ENCODE measurements around the gene DUT. TPM values are rescaled to one million over a fixed set of nuclear protein-coding genes. Genes with fewer than 3 reads are reported as not detected.
A peak's percentile ranks its signal among the peaks of the same experiment; 100 is the strongest.

The DUT gene
- total RNA-seq, 1 donor from 2014 or later = 41.4 TPM

- Histone ChIP-seq H4K20me1 (ENCODE audit: insufficient read depth, low read length) (no peaks in the 10 kb centered on the region), H2AFZ (ENCODE audit: low read depth, low read length) (no peak overlapping the region), H3K9me3 (ENCODE audit: insufficient read depth, low read depth, low read length) (no peaks in the 10 kb centered on the region), H3K79me2 (ENCODE audit: insufficient read depth, low read length) (no peaks in the 10 kb centered on the region), H3K4me1 (ENCODE audit: insufficient read depth, low read length) (peaks cover 16% of the 10 kb centered on the region), H3K27me3 (ENCODE audit: insufficient read depth, low read length) (no peaks in the 10 kb centered on the region), H3K36me3 (ENCODE audit: insufficient read depth, low read length) (no peaks in the 10 kb centered on the region), H3K4me2 (ENCODE audit: low read length) (peak overlapping the region; percentile 32), H3K4me3 (ENCODE audit: insufficient read depth, low read depth, low read length) (no peak overlapping the region), H3K27ac (ENCODE audit: low read depth, low read length) (peak overlapping the region; percentile 20), H3K9ac (ENCODE audit: low read length) (peak overlapping the region; percentile 19)
- Mint-ChIP-seq H3K36me3 (ENCODE audit: low read depth, unreplicated experiment) (no peaks in the 10 kb centered on the region), H3K27ac (ENCODE audit: unreplicated experiment) (peak overlapping the region; percentile 1), H3K4me3 (ENCODE audit: unreplicated experiment) (no peak overlapping the region), H3K27me3 (ENCODE audit: low read depth, unreplicated experiment) (no peaks in the 10 kb centered on the region), H3K4me1 (ENCODE audit: low read depth, unreplicated experiment) (peaks cover 15% of the 10 kb centered on the region), H3K9me3 (ENCODE audit: unreplicated experiment) (peaks cover 8% of the 10 kb centered on the region)
- TF ChIP-seq CTCF (IDR thresholded peaks at IDR 0.05; ENCODE audit: insufficient read depth, low read depth, low read length) = peak; percentile 72
- no peak for TF ChIP-seq EZH2 (IDR thresholded peaks at IDR 0.05; ENCODE audit: insufficient read depth, low read length)
- DNase-seq (ENCODE audit: low read depth) (peak; percentile 39), FAIRE-seq (peak; percentile 80)
Observed at GRCh38 chr15:48358229-48359152, 27.3 kb downstream of the DUT start.

- Histone ChIP-seq H3K4me1 (ENCODE audit: insufficient read depth, low read length) (peaks cover 10% of the 10 kb centered on the region), H3K27ac (ENCODE audit: low read depth, low read length) (no peak overlapping the region), H3K79me2 (ENCODE audit: insufficient read depth, low read length) (no peaks in the 10 kb centered on the region), H3K9me3 (ENCODE audit: insufficient read depth, low read depth, low read length) (no peaks in the 10 kb centered on the region), H3K4me2 (ENCODE audit: low read length) (no peak overlapping the region), H3K9ac (ENCODE audit: low read length) (no peak overlapping the region), H3K4me3 (ENCODE audit: insufficient read depth, low read depth, low read length) (no peak overlapping the region), H2AFZ (ENCODE audit: low read depth, low read length) (no peak overlapping the region), H4K20me1 (ENCODE audit: insufficient read depth, low read length) (no peaks in the 10 kb centered on the region), H3K36me3 (ENCODE audit: insufficient read depth, low read length) (no peaks in the 10 kb centered on the region), H3K27me3 (ENCODE audit: insufficient read depth, low read length) (no peaks in the 10 kb centered on the region)
- Mint-ChIP-seq H3K27me3 (ENCODE audit: low read depth, unreplicated experiment) (no peaks in the 10 kb centered on the region), H3K4me1 (ENCODE audit: low read depth, unreplicated experiment) (peaks cover 8% of the 10 kb centered on the region), H3K4me3 (ENCODE audit: unreplicated experiment) (no peak overlapping the region), H3K9me3 (ENCODE audit: unreplicated experiment) (peaks cover 8% of the 10 kb centered on the region), H3K36me3 (ENCODE audit: low read depth, unreplicated experiment) (no peaks in the 10 kb centered on the region), H3K27ac (ENCODE audit: unreplicated experiment) (no peak overlapping the region)
- no peak for FAIRE-seq
- DNase-seq (ENCODE audit: low read depth) = peak; percentile 31
- no peak for TF ChIP-seq CTCF (IDR thresholded peaks at IDR 0.05; ENCODE audit: insufficient read depth, low read depth, low read length)
- no peak for TF ChIP-seq EZH2 (IDR thresholded peaks at IDR 0.05; ENCODE audit: insufficient read depth, low read length)
Observed at GRCh38 chr15:48360841-48361240, 29.6 kb downstream of the DUT start.

- TF ChIP-seq EZH2 (IDR thresholded peaks at IDR 0.05; ENCODE audit: insufficient read depth, low read length) = no peak
- no peak for TF ChIP-seq CTCF (IDR thresholded peaks at IDR 0.05; ENCODE audit: insufficient read depth, low read depth, low read length)
- H3K27me3 Mint-ChIP-seq (ENCODE audit: low read depth, unreplicated experiment) = no peaks in the 10 kb centered on the region
- Histone ChIP-seq H3K4me1 (ENCODE audit: insufficient read depth, low read length) (peaks cover 10% of the 10 kb centered on the region), H3K27me3 (ENCODE audit: insufficient read depth, low read length) (no peaks in the 10 kb centered on the region), H3K79me2 (ENCODE audit: insufficient read depth, low read length) (no peaks in the 10 kb centered on the region), H3K36me3 (ENCODE audit: insufficient read depth, low read length) (no peaks in the 10 kb centered on the region), H3K4me2 (ENCODE audit: low read length) (no peak overlapping the region), H2AFZ (ENCODE audit: low read depth, low read length) (no peak overlapping the region), H4K20me1 (ENCODE audit: insufficient read depth, low read length) (no peaks in the 10 kb centered on the region), H3K4me3 (ENCODE audit: insufficient read depth, low read depth, low read length) (no peak overlapping the region), H3K9me3 (ENCODE audit: insufficient read depth, low read depth, low read length) (no peaks in the 10 kb centered on the region), H3K27ac (ENCODE audit: low read depth, low read length) (no peak overlapping the region), H3K9ac (ENCODE audit: low read length) (no peak overlapping the region)
- no peaks in the 10 kb centered on the region for H3K36me3 Mint-ChIP-seq (ENCODE audit: low read depth, unreplicated experiment)
- H3K4me3 Mint-ChIP-seq (ENCODE audit: unreplicated experiment) = no peak overlapping the region
- H3K4me1 Mint-ChIP-seq (ENCODE audit: low read depth, unreplicated experiment) = peaks cover 11% of the 10 kb centered on the region
- peaks cover 8% of the 10 kb centered on the region for H3K9me3 Mint-ChIP-seq (ENCODE audit: unreplicated experiment)
- DNase-seq (ENCODE audit: low read depth) (no peak), FAIRE-seq (peak; percentile 9)
- H3K27ac Mint-ChIP-seq (ENCODE audit: unreplicated experiment) = no peak overlapping the region
Observed at GRCh38 chr15:48361685-48362084, 30.5 kb downstream of the DUT start.
